ENCODE results near the gene INPP4A.

INPP4A gene

GRCh38 chr2:98436734-98437133 is 7.9 kb upstream of the INPP4A start:
- no peak for DNase-seq (ENCODE audit: low read depth in 2 of 2)

- no peak for DNase-seq (ENCODE audit: low read depth in 2 of 2)
Measured at GRCh38 chr2:98438190-98439133, 6.2 kb upstream of the INPP4A start.

- no peak for DNase-seq (ENCODE audit: low read depth in 2 of 2)
Measured at GRCh38 chr2:98441706-98442450, 2.8 kb upstream of the INPP4A start.

GRCh38 chr2:98442488-98442887 is 2.2 kb upstream of the INPP4A start:
- DNase-seq (ENCODE audit: low read depth in 2 of 2), result no peak

GRCh38 chr2:98445177-98445682 is 572 bp downstream of the INPP4A start:
- no peak for DNase-seq (ENCODE audit: low read depth in 2 of 2)

GRCh38 chr2:98445683-98446581 is 1.3 kb downstream of the INPP4A start:
- no peak for DNase-seq (ENCODE audit: low read depth in 2 of 2)

- no peak for DNase-seq (ENCODE audit: low read depth in 2 of 2)
Measured at GRCh38 chr2:98446850-98447249, 2.2 kb downstream of the INPP4A start.

- DNase-seq (ENCODE audit: low read depth in 2 of 2), result no peak
Measured at GRCh38 chr2:98448441-98449145, 3.9 kb downstream of the INPP4A start.

GRCh38 chr2:98452396-98453027 is 7.9 kb downstream of the INPP4A start:
- DNase-seq (ENCODE audit: low read depth in 2 of 2), result no peak

GRCh38 chr2:98453083-98453482 is 8.4 kb downstream of the INPP4A start:
- DNase-seq (ENCODE audit: low read depth in 2 of 2), result no peak

- no peak for DNase-seq (ENCODE audit: low read depth in 2 of 2)
Measured at GRCh38 chr2:98453531-98453930, 8.9 kb downstream of the INPP4A start.

GRCh38 chr2:98454073-98454472 is 9.4 kb downstream of the INPP4A start:
- DNase-seq (ENCODE audit: low read depth in 2 of 2), result no peak

- no peak for DNase-seq (ENCODE audit: low read depth in 2 of 2)
Measured at GRCh38 chr2:98454500-98455235, 10.0 kb downstream of the INPP4A start.

- DNase-seq (ENCODE audit: low read depth in 2 of 2), result no peak
Measured at GRCh38 chr2:98455494-98455976, 10.9 kb downstream of the INPP4A start.

- no peak for DNase-seq (ENCODE audit: low read depth in 2 of 2)
Measured at GRCh38 chr2:98457045-98457696, 12.5 kb downstream of the INPP4A start.

- DNase-seq (ENCODE audit: low read depth in 2 of 2), result no peak
Measured at GRCh38 chr2:98458207-98458606, 13.5 kb downstream of the INPP4A start.

GRCh38 chr2:98458667-98459380 is 14.2 kb downstream of the INPP4A start:
- no peak for DNase-seq (ENCODE audit: low read depth in 2 of 2)

GRCh38 chr2:98459496-98460175 is 15.0 kb downstream of the INPP4A start:
- no peak for DNase-seq (ENCODE audit: low read depth in 2 of 2)

Measured in fibroblast of skin of left biceps (primary cell).